HG03159 (cell line): ENCODE measurements around the gene PTPRF.
A peak's percentile ranks its signal among the peaks of the same experiment; 100 is the strongest.
"Not testable (repeated sequence)": the region's sequence is repeated elsewhere in the genome, so short reads cannot be mapped to it uniquely, and the experiment has no call there.

ENCODE experiments used
- ATAC-seq: cut with Tn5 transposase; IDR thresholded peaks from one replicate; pipeline ENCODE4 v1.9.1; 2021; ENCODE audit warnings: mild to moderate bottlenecking, moderate library complexity; ENCODE audit not compliant: unreplicated experiment

Gene PTPRF

DNA sequence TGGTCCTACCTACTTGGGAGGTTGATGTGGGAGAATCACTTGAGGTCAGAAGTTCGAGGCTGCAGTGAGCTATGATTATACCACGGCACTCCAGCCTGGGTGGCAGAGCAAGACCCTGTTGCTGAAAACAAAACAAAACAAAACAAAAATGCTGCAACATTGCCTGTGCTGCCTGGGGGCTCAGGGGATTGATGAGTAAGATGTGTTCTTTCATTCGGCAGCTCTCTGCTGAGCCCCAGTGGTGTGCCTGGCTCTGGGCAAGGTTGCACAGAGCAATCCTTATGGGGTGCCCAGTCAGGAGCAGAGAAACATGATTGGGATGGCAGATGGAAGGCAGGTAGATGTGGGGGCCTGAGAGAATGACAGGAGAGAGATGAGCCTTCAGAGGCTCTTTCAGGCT is 90.7 kb downstream of the PTPRF start:
- ATAC-seq = no peak

DNA sequence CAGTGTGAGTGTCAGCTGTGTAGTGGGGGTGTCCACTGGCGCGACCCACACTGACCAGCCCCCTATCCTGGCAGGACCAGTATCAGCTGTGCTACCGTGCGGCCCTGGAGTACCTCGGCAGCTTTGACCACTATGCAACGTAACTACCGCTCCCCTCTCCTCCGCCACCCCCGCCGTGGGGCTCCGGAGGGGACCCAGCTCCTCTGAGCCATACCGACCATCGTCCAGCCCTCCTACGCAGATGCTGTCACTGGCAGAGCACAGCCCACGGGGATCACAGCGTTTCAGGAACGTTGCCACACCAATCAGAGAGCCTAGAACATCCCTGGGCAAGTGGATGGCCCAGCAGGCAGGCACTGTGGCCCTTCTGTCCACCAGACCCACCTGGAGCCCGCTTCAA is 91.2 kb downstream of the PTPRF start:
- ATAC-seq = no peak

- ATAC-seq = no peak
Measured at GRCh38 chr1:43622471-43622870, 91.8 kb downstream of the PTPRF start.

DNA sequence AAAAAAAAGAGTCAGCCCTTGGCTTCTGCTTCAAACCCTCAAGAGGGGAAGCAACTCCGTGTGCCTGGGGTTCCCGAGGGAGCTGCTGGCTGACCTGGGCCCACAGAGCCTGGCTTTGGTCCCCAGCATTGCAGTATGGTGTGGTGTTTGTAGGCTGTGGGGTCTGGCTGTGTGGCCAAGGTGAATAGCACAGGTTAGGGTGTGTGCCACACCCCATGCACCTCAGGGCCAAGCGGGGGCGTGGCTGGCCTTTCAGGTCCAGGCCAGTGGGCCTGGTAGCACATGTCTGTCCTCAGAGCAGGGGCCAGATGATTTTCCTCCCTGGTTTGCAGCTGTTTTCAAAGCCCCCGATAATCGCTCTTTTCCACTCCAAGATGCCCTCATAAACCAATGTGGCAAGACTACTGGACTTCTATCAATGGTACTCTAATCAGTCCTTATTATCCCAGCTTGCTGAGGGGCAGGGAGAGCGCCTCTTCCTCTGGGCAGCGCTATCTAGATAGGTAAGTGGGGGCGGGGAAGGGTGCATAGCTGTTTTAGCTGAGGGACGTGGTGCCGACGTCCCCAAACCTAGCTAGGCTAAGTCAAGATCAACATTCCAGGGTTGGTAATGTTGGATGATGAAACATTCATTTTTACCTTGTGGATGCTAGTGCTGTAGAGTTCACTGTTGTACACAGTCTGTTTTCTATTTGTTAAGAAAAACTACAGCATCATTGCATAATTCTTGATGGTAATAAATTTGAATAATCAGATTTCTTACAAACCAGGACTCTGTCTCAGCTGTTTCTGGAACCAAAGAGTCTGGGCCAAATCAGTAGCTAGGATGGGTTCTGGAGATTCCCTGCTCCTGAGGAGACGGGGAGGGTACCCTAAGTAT is 92.5 kb downstream of the PTPRF start:
- ATAC-seq = no peak

GRCh38 chr1:43625063-43625780 is 94.5 kb downstream of the PTPRF start:
- ATAC-seq = no peak

DNA sequence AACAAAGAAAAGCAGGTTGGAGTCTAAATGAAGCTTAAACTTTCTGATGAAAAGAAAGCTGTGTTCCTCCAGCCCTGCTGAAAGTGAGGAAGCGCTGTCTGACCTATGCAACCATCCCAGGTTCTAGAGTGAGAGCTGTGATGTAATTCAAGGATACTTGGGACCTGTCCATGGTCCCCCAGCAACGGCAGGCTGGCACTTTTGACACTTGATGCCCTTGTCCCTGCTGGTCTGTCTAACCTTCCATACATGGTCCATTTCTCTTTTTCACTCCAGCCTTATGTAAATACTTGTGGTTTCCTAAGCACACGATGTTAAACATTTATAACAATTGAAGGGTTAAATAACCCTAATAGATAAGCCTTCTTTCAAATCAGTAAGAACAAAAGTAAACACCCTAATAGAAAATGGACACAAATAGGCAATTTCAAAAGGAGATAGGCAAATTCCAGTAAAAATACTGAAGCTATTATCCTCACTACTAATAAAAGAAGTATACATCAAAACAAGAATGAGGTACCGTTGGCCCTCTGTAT is 101.5 kb downstream of the PTPRF start:
- ATAC-seq = no peak

DNA sequence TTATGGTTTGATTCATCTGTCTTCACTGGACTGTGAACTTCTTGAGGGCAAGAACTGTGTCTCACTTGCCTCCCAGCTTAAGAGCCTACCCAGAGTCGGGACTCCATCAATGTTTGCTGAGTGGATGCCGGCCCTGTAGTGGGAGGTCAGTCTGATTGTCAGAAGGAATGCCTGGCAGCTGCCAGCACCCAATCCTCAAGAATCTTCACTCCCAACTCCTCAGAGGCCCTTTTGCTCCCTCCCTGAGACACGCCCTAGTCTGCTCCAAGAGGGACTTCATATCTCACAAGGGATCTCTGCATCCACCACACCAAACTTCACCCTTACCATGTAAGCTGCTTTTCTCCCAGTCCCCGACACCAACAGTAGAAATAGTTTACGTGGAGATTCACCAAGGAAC is 104.0 kb downstream of the PTPRF start:
- ATAC-seq = no peak

DNA sequence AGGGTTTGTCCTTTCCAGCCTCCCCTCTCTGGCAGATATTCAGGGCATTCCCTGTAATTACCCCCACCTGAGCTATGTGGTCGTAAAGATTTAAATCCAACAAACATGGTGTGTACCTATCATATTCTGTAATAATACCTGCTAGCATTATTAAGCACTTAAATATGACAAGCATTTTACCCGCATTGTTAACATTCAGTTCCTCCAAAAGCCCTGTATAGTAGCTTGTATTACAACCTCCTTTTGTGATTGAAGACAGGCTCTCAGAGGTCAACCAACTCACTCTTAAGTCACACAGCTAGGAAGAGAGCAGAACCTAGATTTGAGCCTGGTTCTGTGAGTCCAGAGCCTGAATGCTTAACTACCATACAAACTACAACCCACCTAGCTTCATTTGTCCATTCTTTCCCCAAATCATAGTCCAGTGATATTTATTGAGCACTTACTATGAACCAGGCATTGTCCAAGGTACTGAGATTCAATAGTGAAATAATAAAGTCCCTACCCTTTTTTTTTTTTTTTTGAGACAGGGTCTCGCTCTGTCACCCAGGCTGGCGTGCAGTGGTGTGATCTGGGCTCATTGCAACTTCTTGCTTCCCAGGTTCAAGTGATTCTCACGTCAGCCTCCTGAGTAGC is 105.4 kb downstream of the PTPRF start:
- ATAC-seq = no peak

DNA sequence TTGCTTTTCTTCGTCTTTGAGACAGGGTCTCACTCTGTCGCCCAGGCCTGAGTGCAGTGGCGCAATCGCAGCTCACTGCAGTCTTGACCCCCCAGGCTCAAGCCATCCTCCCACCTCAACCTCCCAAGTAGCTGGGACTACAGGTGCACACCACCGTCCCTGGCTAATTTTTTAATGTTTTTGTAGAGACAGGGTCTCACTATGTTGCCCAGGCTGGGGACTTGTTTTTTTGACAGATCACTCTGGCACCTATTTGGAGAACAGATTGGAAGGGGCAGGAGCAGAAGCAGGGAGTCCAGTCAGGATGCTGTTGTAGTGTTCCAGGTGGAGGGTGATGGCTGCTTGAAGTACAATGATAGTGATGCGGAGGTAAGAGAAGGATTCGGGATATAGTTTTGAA is 106.6 kb downstream of the PTPRF start:
- no peak for ATAC-seq

- ATAC-seq = not testable (repeated sequence)
Measured at GRCh38 chr1:43638381-43638780, 107.7 kb downstream of the PTPRF start.

- no peak for ATAC-seq
Measured at GRCh38 chr1:43639976-43640794, 109.5 kb downstream of the PTPRF start.

DNA sequence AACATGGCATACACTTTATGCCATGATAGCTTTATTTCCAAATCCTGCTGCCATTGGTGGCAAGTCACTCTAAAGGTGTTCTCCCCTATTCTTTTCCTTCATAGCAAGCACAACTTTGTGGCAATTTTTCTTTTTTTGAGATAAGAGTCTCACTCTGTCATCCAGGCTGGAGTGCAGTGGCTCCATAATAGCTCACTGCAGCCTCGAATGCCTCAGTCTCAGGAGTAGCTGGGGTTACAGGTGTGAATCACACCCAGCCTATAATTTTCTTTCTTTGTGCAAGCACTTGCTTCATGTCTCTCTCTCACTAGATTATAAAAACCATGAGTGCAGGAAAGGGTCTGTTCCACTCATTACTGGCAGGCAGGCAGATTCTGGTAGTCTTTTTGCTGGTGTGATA is 113.9 kb downstream of the PTPRF start:
- no peak for ATAC-seq

DNA sequence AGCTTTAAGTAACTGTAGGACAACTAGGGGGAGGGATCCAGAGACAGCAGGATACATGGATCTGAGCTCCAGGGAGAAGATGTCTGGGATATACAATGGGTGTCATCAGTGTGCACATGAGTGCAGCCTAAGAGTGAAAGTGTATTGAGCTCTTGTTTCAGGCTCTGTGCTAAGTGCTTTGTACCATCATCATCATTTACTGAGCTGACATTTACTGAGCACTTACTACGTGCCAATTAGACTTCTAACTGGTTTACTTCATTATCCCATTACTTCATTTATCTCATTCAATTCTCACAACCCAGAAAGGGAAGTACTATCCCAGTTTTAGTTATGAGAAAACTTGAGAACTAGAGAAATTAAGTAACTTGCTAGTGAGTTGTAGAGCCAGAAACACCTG is 114.8 kb downstream of the PTPRF start:
- no peak for ATAC-seq

GRCh38 chr1:43647331-43647730 is 116.6 kb downstream of the PTPRF start:
- not testable (repeated sequence) for ATAC-seq

- ATAC-seq = no peak
Measured at GRCh38 chr1:43648221-43648847, 117.7 kb downstream of the PTPRF start.

- no peak for ATAC-seq
Measured at GRCh38 chr1:43648876-43649477, 118.3 kb downstream of the PTPRF start.

DNA sequence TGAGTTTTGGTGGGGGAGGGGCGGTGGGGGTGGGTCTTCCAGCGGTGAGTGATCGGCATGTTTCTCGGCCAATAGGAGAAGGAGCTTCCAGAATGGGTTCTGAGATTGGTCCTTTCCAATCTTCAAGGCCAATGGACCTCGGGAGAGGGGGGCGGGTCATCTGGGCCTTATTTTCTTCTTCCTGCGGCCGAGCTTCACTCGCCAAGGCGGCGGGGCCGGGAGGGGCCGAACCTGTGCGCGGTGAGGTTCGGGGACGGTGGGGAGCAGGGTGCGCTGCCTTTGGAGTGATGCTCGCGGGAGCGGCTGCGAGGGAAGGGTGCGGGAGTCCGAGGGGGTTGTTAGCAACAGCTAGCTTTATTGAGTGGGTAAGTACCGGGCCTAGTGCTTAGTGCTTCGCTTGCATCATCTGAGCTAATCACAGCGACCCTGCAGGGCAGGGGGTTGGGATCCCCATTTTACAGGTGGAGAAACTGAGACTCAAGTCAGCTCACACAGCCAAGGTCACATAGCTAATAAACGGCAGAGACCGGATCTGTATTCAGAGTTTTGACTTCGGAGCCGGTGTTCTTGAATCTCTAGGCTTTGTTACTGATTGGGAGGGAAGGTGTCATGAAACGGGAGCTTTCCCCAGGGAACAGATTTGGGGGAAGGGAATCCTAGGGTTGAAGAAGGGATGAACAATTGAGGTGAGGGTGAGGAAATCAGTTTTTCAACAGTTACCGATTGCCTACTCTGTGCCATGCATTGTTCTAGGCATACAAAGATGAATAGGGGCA is 119.8 kb downstream of the PTPRF start:
- peak; percentile 63 for ATAC-seq

DNA sequence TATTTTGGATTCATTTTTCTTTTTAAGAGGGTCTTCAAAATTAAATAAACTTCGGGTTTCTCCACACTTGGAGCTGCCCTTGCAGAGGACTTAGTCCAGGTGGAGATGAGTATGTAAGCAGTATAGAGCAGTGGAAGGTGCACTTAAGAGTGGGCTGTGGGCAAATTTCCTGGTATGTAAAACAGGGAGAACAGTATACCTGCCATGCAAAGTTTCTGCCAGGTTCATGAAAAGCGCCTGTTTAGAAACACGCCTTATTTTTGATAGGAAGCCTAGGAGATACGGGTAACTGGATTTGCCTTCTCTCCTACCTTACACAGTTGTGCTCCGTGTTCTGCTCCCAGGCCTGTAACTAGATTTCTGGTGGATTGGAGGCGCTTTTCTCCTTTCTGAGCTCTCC is 120.5 kb downstream of the PTPRF start:
- no peak for ATAC-seq

GRCh38 chr1:43651902-43652301 is 121.2 kb downstream of the PTPRF start:
- no peak for ATAC-seq
